Astrocyte (in vitro differentiated cells and primary cell): ENCODE data around the gene TTPAL. TPM values are rescaled to one million over a fixed set of nuclear protein-coding genes. Genes with fewer than 3 reads are reported as not detected.

Source experiments
- DNase-seq: peaks from one replicate; pipeline ENCODE4 v3.0.0-alpha.2; 2010; ENCODE audit warnings: low read depth
- FAIRE-seq: peaks from 2 replicates; lab custom pipeline; 2011; peaks lifted over from hg19 to GRCh38; lab: Jason Lieb, UNC
- H2AFZ ChIP-seq: 2 replicates; pipeline ENCODE4 v1.6.0; 2012; ENCODE audit warnings: low read depth, low read length, inconsistent platforms
- H3K27ac ChIP-seq: 2 replicates; pipeline ENCODE4 v1.5.1; 2011; ENCODE audit warnings: low read depth, low read length, inconsistent platforms
- H3K27me3 ChIP-seq: 2 replicates; pipeline ENCODE4 v1.6.0; 2011; ENCODE audit warnings: low read length, inconsistent platforms; ENCODE audit not compliant: insufficient read depth
- H3K36me3 ChIP-seq: 2 replicates; pipeline ENCODE4 v1.5.1; 2011; ENCODE audit warnings: low read length, inconsistent platforms; ENCODE audit not compliant: insufficient read depth
- H3K4me1 ChIP-seq: 2 replicates; pipeline ENCODE4 v1.5.1; 2011; ENCODE audit warnings: low read length, inconsistent platforms; ENCODE audit not compliant: insufficient read depth
- H3K4me2 ChIP-seq: 2 replicates; pipeline ENCODE4 v1.6.0; 2012; ENCODE audit warnings: low read length, inconsistent platforms
- H3K4me3 ChIP-seq: 2 replicates; pipeline ENCODE4 v1.5.1; 2011; ENCODE audit warnings: low read depth, mild to moderate bottlenecking, low read length, inconsistent platforms; ENCODE audit not compliant: insufficient read depth
- H3K79me2 ChIP-seq: 2 replicates; pipeline ENCODE4 v1.6.0; 2012; ENCODE audit warnings: mild to moderate bottlenecking, low read length, inconsistent platforms; ENCODE audit not compliant: insufficient read depth
- H3K9ac ChIP-seq: 2 replicates; pipeline ENCODE4 v1.6.0; 2012; ENCODE audit warnings: mild to moderate bottlenecking, low read length, inconsistent platforms
- H3K9me3 ChIP-seq: 2 replicates; pipeline ENCODE4 v1.5.1; 2012; ENCODE audit warnings: low read depth, mild to moderate bottlenecking, low read length, inconsistent platforms; ENCODE audit not compliant: insufficient read depth
- H4K20me1 ChIP-seq: 2 replicates; pipeline ENCODE4 v1.6.0; 2012; ENCODE audit warnings: low read length, inconsistent platforms; ENCODE audit not compliant: insufficient read depth
- H3K27ac Mint-ChIP-seq: one replicate; pipeline ENCODE4 v1.8.0; 2021; ENCODE audit warnings: mild to moderate bottlenecking, mixed read lengths; ENCODE audit not compliant: unreplicated experiment
- H3K27me3 Mint-ChIP-seq: one replicate; pipeline ENCODE4 v1.8.0; 2021; ENCODE audit warnings: low read depth, mixed read lengths; ENCODE audit not compliant: unreplicated experiment
- H3K36me3 Mint-ChIP-seq: one replicate; pipeline ENCODE4 v1.8.0; 2021; ENCODE audit warnings: low read depth, mixed read lengths; ENCODE audit not compliant: unreplicated experiment
- H3K4me1 Mint-ChIP-seq: one replicate; pipeline ENCODE4 v1.8.0; 2021; ENCODE audit warnings: low read depth, mixed read lengths; ENCODE audit not compliant: unreplicated experiment
- H3K4me3 Mint-ChIP-seq: one replicate; pipeline ENCODE4 v1.8.0; 2021; ENCODE audit warnings: mild to moderate bottlenecking, moderate library complexity, mixed read lengths; ENCODE audit not compliant: unreplicated experiment
- H3K9me3 Mint-ChIP-seq: one replicate; pipeline ENCODE4 v1.8.0; 2021; ENCODE audit warnings: mild to moderate bottlenecking, mixed read lengths; ENCODE audit not compliant: unreplicated experiment
- EZH2 ChIP-seq: IDR thresholded peaks from 2 replicates; pipeline ENCODE4 v1.6.1; 2012; ENCODE audit warnings: mild to moderate bottlenecking, low read length, inconsistent platforms; ENCODE audit not compliant: insufficient read depth
- total RNA-seq: library from RNA; stranded (reverse); gene quantifications from 2 replicates; pipeline ENCODE4 v1.2.1, GENCODE V29; 2021
- TF ChIP-seq, protein P1 (sequence below): IDR thresholded peaks from 2 replicates; pipeline ENCODE4 v1.5.1; 2011; ENCODE audit warnings: low read depth, mild to moderate bottlenecking, inconsistent platforms, low read length, moderate library complexity; ENCODE audit not compliant: insufficient read depth

TTPAL gene
- total RNA-seq, 1 donor from 2014 or later, result 23.3 TPM

DNA sequence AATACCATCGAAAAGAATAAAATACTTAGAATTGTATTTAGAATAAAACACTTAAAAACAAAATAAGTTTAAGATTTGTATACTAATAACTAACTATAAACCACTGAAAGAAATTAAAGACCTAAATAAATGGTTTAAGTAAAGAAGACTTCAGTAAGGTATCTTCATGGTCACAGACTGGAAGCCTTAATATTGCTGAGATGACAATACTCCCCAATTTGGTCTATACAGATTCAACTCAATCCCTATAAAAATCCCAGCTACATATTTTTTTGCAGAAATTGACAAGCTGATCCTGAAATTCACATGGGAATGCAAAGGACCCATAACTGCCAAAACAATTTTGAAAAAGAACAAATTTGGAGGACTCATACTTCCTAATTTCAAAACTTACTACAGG is 27.3 kb downstream of the TTPAL start:
- H3K36me3 Mint-ChIP-seq, result peaks cover 27% of the 10 kb centered on the region

GRCh38 chr20:44504402-44505307 is 29.0 kb downstream of the TTPAL start:
- H3K4me3 Mint-ChIP-seq, result no peak overlapping the region
- H3K36me3 ChIP-seq, result peaks cover 68% of the 10 kb centered on the region
- peaks cover 3% of the 10 kb centered on the region for H3K79me2 ChIP-seq
- H3K27me3 ChIP-seq, result no peaks in the 10 kb centered on the region
- peaks cover 12% of the 10 kb centered on the region for H4K20me1 ChIP-seq
- no peak overlapping the region for H3K27ac ChIP-seq
- H3K27ac Mint-ChIP-seq, result no peak overlapping the region
- no peak overlapping the region for H3K9ac ChIP-seq
- H3K27me3 Mint-ChIP-seq, result no peaks in the 10 kb centered on the region
- H3K9me3 Mint-ChIP-seq, result peaks cover 2% of the 10 kb centered on the region
- no peak overlapping the region for H2AFZ ChIP-seq
- FAIRE-seq (no peak), DNase-seq (no peak)
- H3K4me1 Mint-ChIP-seq, result peaks cover 12% of the 10 kb centered on the region
- peaks cover 14% of the 10 kb centered on the region for H3K4me1 ChIP-seq
- TF ChIP-seq EZH2, result no peak
- TF ChIP-seq, protein P1, sequence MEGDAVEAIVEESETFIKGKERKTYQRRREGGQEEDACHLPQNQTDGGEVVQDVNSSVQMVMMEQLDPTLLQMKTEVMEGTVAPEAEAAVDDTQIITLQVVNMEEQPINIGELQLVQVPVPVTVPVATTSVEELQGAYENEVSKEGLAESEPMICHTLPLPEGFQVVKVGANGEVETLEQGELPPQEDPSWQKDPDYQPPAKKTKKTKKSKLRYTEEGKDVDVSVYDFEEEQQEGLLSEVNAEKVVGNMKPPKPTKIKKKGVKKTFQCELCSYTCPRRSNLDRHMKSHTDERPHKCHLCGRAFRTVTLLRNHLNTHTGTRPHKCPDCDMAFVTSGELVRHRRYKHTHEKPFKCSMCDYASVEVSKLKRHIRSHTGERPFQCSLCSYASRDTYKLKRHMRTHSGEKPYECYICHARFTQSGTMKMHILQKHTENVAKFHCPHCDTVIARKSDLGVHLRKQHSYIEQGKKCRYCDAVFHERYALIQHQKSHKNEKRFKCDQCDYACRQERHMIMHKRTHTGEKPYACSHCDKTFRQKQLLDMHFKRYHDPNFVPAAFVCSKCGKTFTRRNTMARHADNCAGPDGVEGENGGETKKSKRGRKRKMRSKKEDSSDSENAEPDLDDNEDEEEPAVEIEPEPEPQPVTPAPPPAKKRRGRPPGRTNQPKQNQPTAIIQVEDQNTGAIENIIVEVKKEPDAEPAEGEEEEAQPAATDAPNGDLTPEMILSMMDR, result no peak
- H3K36me3 Mint-ChIP-seq, result peaks cover 27% of the 10 kb centered on the region
- H3K9me3 ChIP-seq, result no peaks in the 10 kb centered on the region
- no peak overlapping the region for H3K4me2 ChIP-seq
- no peak overlapping the region for H3K4me3 ChIP-seq

More for the DNA sequence above, 27.3 kb downstream of the TTPAL start:
- no peak for DNase-seq
- Histone ChIP-seq H3K9ac (no peak overlapping the region), H3K27ac (no peak overlapping the region), H3K4me2 (no peak overlapping the region), H3K4me1 (peaks cover 15% of the 10 kb centered on the region), H3K36me3 (peaks cover 59% of the 10 kb centered on the region), H3K4me3 (no peak overlapping the region), H3K27me3 (no peaks in the 10 kb centered on the region), H2AFZ (no peak overlapping the region), H3K9me3 (no peaks in the 10 kb centered on the region), H4K20me1 (peaks cover 10% of the 10 kb centered on the region), H3K79me2 (peaks cover 3% of the 10 kb centered on the region)
- Mint-ChIP-seq H3K27me3 (no peaks in the 10 kb centered on the region), H3K4me1 (peaks cover 12% of the 10 kb centered on the region), H3K4me3 (no peak overlapping the region), H3K27ac (no peak overlapping the region), H3K9me3 (peaks cover 2% of the 10 kb centered on the region)
- no peak for FAIRE-seq
- TF ChIP-seq, protein P1, result no peak
- TF ChIP-seq EZH2, result no peak

DNA sequence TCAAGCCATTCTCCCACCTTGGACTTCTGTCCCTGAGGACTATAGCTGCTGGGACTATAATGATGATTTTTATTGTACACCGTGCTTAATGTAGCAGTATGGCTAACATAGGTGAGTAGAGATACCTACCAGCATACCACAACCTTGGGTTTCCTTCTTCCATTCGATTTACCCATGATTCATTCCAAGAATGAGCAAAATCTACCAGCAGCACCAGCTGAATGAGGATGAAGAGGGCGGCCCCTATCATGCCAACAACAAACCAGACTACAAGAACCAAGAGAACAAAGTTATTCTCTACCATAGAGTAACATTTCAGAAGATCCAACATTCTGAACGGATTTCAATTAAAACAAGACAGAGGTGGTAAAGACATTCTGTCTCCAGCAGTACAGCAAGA is 34.1 kb downstream of the TTPAL start:
- Mint-ChIP-seq H3K36me3 (peaks cover 8% of the 10 kb centered on the region), H3K27ac (no peak overlapping the region), H3K27me3 (no peaks in the 10 kb centered on the region), H3K4me3 (no peak overlapping the region), H3K4me1 (no peaks in the 10 kb centered on the region), H3K9me3 (no peaks in the 10 kb centered on the region)
- Histone ChIP-seq H3K36me3 (peaks cover 30% of the 10 kb centered on the region), H3K4me1 (no peaks in the 10 kb centered on the region), H3K9ac (no peak overlapping the region), H4K20me1 (peaks cover 32% of the 10 kb centered on the region), H3K27me3 (no peaks in the 10 kb centered on the region), H3K79me2 (peaks cover 31% of the 10 kb centered on the region), H3K4me2 (no peak overlapping the region), H2AFZ (no peak overlapping the region), H3K27ac (no peak overlapping the region), H3K9me3 (no peaks in the 10 kb centered on the region), H3K4me3 (no peak overlapping the region)
- TF ChIP-seq EZH2, result no peak
- FAIRE-seq (no peak), DNase-seq (no peak)
